Peyer's patch (tissue), 4 donors: ENCODE data around the gene UBE2H.

Source experiments
- POLR2A ChIP-seq, 2 donors: fragments of 450-650 bp; IDR thresholded peaks; one replicate each; pipeline ENCODE4 v1.5.1; 2017; ENCODE audit warnings: antibody characterized with exemption in 2 of 2, mild to moderate bottlenecking in 2 of 2, moderate library complexity in 2 of 2
- TF ChIP-seq, protein P1 (sequence below), 6 experiments: fragments of 450-650 bp in 4 of 6; fragments of 200-600 bp in 2 of 6; sonication (generic) in 1 of 6; IDR thresholded peaks; one replicate each; pipeline ENCODE4 v1.5.1; 2017 to 2019; ENCODE audit warnings: antibody characterized with exemption in 6 of 6, mild to moderate bottlenecking in 3 of 6, moderate library complexity in 1 of 6

DNA sequence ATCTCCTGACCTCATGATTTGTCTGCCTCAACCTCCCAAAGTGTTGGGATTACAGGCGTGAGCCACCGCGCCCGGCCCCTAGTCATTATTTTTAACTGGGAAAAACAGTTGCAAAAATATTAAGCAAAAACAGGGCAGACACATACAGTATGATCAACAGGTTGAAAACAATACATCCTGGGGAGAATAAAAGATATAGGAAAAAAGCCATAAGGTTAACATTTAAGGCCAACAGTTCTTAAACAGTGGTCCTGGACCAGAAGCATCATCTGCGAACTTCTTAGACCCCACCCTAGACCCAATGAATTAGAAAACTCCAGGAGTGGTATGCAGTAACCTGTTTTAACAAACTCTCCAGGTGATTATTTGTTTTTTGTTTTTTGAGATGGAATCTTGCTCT, 6.5 kb downstream of the UBE2H start:
- TF ChIP-seq, protein P1, sequence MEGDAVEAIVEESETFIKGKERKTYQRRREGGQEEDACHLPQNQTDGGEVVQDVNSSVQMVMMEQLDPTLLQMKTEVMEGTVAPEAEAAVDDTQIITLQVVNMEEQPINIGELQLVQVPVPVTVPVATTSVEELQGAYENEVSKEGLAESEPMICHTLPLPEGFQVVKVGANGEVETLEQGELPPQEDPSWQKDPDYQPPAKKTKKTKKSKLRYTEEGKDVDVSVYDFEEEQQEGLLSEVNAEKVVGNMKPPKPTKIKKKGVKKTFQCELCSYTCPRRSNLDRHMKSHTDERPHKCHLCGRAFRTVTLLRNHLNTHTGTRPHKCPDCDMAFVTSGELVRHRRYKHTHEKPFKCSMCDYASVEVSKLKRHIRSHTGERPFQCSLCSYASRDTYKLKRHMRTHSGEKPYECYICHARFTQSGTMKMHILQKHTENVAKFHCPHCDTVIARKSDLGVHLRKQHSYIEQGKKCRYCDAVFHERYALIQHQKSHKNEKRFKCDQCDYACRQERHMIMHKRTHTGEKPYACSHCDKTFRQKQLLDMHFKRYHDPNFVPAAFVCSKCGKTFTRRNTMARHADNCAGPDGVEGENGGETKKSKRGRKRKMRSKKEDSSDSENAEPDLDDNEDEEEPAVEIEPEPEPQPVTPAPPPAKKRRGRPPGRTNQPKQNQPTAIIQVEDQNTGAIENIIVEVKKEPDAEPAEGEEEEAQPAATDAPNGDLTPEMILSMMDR (IDR thresholded peaks at IDR 0.05): no peak
- TF ChIP-seq POLR2A (IDR thresholded peaks at IDR 0.05): no peak
